GM12892 (cell line): ENCODE measurements around the gene HAPLN2.
"Not testable (repeated sequence)": the region's sequence is repeated elsewhere in the genome, so short reads cannot be mapped to it uniquely, and the experiment has no call there.

Experiments
- DNase-seq: peaks from one replicate; pipeline ENCODE4 v3.0.0; 2011; ENCODE audit not compliant: insufficient read length
- FAIRE-seq: peaks from 2 replicates; lab custom pipeline; 2011; peaks lifted over from hg19 to GRCh38; lab: Jason Lieb, UNC
- POLR2A ChIP-seq: IDR thresholded peaks from 2 replicates; pipeline ENCODE4 v1.6.1; 2011; ENCODE audit warnings: low read depth, low read length, control low read depth
- POLR2AphosphoS5 ChIP-seq: IDR thresholded peaks from 2 replicates; pipeline ENCODE4 v1.6.1; 2011; ENCODE audit warnings: low read depth, low read length, control low read depth
- TAF1 ChIP-seq: IDR thresholded peaks from 2 replicates; pipeline ENCODE4 v1.6.1; 2011; ENCODE audit warnings: low read depth, mild to moderate bottlenecking, control low read depth, low read length, borderline replicate concordance

HAPLN2 gene

GRCh38 chr1:156583821-156584622, 35.2 kb upstream of the HAPLN2 start:
- FAIRE-seq, result peak; percentile 84
- TF ChIP-seq TAF1 (no peak), POLR2A (no peak), POLR2AphosphoS5 (no peak)
- DNase-seq, result peak; percentile 60

- FAIRE-seq, result no peak
- no peak for DNase-seq
- no peak for TF ChIP-seq POLR2AphosphoS5
- no peak for TF ChIP-seq POLR2A
- no peak for TF ChIP-seq TAF1
Observed at GRCh38 chr1:156584813-156585212, 34.4 kb upstream of the HAPLN2 start.

- TF ChIP-seq POLR2AphosphoS5 (no peak), TAF1 (no peak), POLR2A (no peak)
- FAIRE-seq, result no peak
- DNase-seq, result no peak
Observed at GRCh38 chr1:156586323-156586722, 32.9 kb upstream of the HAPLN2 start.

- DNase-seq (no peak), FAIRE-seq (no peak)
- no peak for TF ChIP-seq POLR2A
- TF ChIP-seq TAF1, result no peak
- TF ChIP-seq POLR2AphosphoS5, result no peak
Observed at GRCh38 chr1:156586892-156587477, 32.2 kb upstream of the HAPLN2 start.

- not testable (repeated sequence) for DNase-seq, FAIRE-seq
Observed at GRCh38 chr1:156587927-156588326, 31.3 kb upstream of the HAPLN2 start.

- TF ChIP-seq POLR2AphosphoS5 (no peak), POLR2A (no peak), TAF1 (no peak)
- DNase-seq (no peak), FAIRE-seq (no peak)
Observed at GRCh38 chr1:156589546-156589945, 29.7 kb upstream of the HAPLN2 start.

- DNase-seq (no peak), FAIRE-seq (no peak)
- TF ChIP-seq POLR2A, result no peak; the same call in 1 of the 2 replicates
- no peak for TF ChIP-seq TAF1
- TF ChIP-seq POLR2AphosphoS5, result no peak
Observed at GRCh38 chr1:156590326-156591180, 28.7 kb upstream of the HAPLN2 start.

- no peak for TF ChIP-seq POLR2AphosphoS5
- no peak for TF ChIP-seq TAF1
- TF ChIP-seq POLR2A, result no peak
- FAIRE-seq (no peak), DNase-seq (no peak)
Observed at GRCh38 chr1:156591181-156591431, 28.1 kb upstream of the HAPLN2 start.

GRCh38 chr1:156591432-156592157, 27.6 kb upstream of the HAPLN2 start, which contains the start of gene NAXE:
NAXE (plus strand) TSS chr1:156591776; CDS start chr1:156591805, 29 bp downstream.
- TF ChIP-seq POLR2A (peak; percentile 90), TAF1 (no peak), POLR2AphosphoS5 (peak; percentile 73)
- DNase-seq, result peak; percentile 84
- FAIRE-seq, result no peak

- DNase-seq (no peak), FAIRE-seq (peak; percentile 78)
- peak; percentile 34; the same call in 1 of the 2 replicates for TF ChIP-seq POLR2AphosphoS5
- peak; percentile 25; the same call in 1 of the 2 replicates for TF ChIP-seq POLR2A
- TF ChIP-seq TAF1, result no peak
Observed at GRCh38 chr1:156592158-156592909, 26.9 kb upstream of the HAPLN2 start.
